Measurements from ENCODE around the gene S100A11.
A peak's percentile ranks its signal among the peaks of the same experiment; 100 is the strongest.

Gene S100A11

GRCh38 chr1:152034324-152034653 is 2.5 kb downstream of the S100A11 start:
- POLR2A ChIA-PET (ENCODE audit: low non-redundant PET): interaction anchor here (1.5 to 2.2 kb wide), 2 partner anchors 14 to 149 kb away, joined by 5 to 8 read pairs; no protein-coding TSS in a partner anchor
- peak overlapping the region; percentile 97 for H3K27ac ChIP-seq
- DNase-seq (ENCODE audit: low spot score): no peak
- CTCF ChIA-PET: interaction anchor here (0.6 to 2.1 kb wide), 12 partner anchors 11 to 93 kb away, joined by 3 to 7 read pairs (median 4); no protein-coding TSS in a partner anchor
- no peak for TF ChIP-seq CTCF (conservative IDR thresholded peaks at IDR 0.05; ENCODE audit: low read depth)

GRCh38 chr1:152029929-152030211 is 6.9 kb downstream of the S100A11 start:
- TF ChIP-seq CTCF (conservative IDR thresholded peaks at IDR 0.05; ENCODE audit: low read depth): no peak

GRCh38 chr1:152029144-152029928 is 7.5 kb downstream of the S100A11 start:
- H3K27ac ChIP-seq: peak overlapping the region; percentile 64
- ChIA-PET POLR2A (ENCODE audit: low non-redundant PET) (no interaction called here), CTCF (no interaction called here)

More at GRCh38 chr1:152029929-152030211, 6.9 kb downstream of the S100A11 start:
- POLR2A ChIA-PET (ENCODE audit: low non-redundant PET): no interaction called here
- H3K27ac ChIP-seq: no peak overlapping the region
- CTCF ChIA-PET: no interaction called here
- DNase-seq (ENCODE audit: low spot score): no peak

GRCh38 chr1:152026895-152027294 is 9.9 kb downstream of the S100A11 start:
- no peak overlapping the region for H3K27ac ChIP-seq
- TF ChIP-seq CTCF (conservative IDR thresholded peaks at IDR 0.05; ENCODE audit: low read depth): no peak
- ChIA-PET CTCF (no interaction called here), POLR2A (ENCODE audit: low non-redundant PET) (no interaction called here)
- no peak for DNase-seq (ENCODE audit: low spot score)

More at GRCh38 chr1:152029144-152029928, 7.5 kb downstream of the S100A11 start:
- peak; percentile 35 for DNase-seq (ENCODE audit: low spot score)
- no peak for TF ChIP-seq CTCF (conservative IDR thresholded peaks at IDR 0.05; ENCODE audit: low read depth)

GRCh38 chr1:152024223-152024622 is 12.6 kb downstream of the S100A11 start:
- H3K27ac ChIP-seq: peak overlapping the region; percentile 85
- TF ChIP-seq CTCF (conservative IDR thresholded peaks at IDR 0.05; ENCODE audit: low read depth): no peak
- ChIA-PET POLR2A (ENCODE audit: low non-redundant PET) (no interaction called here), CTCF (interaction anchor here (1.1 to 1.6 kb wide), 2 partner anchors 10 to 23 kb away, joined by 5 to 6 read pairs; no protein-coding TSS in a partner anchor)
- DNase-seq (ENCODE audit: low spot score): peak; percentile 83

GRCh38 chr1:152023221-152023620 is 13.6 kb downstream of the S100A11 start:
- H3K27ac ChIP-seq: peak overlapping the region; percentile 85
- no peak for TF ChIP-seq CTCF (conservative IDR thresholded peaks at IDR 0.05; ENCODE audit: low read depth)
- ChIA-PET CTCF (interaction anchor here (0.6 to 1.6 kb wide), 2 partner anchors 11 to 454 kb away, joined by 5 to 6 read pairs; no protein-coding TSS in a partner anchor), POLR2A (ENCODE audit: low non-redundant PET) (no interaction called here)
- no peak for DNase-seq (ENCODE audit: low spot score)

All from RWPE1 (cell line).